Measurements from ENCODE around the gene LMNTD1. TPM values are rescaled to one million over a fixed set of nuclear protein-coding genes. Genes with fewer than 3 reads are reported as not detected.
A peak's percentile ranks its signal among the peaks of the same experiment; 100 is the strongest.

The LMNTD1 gene
- total and polyA plus RNA-seq, 9 donors, result 0.27 to 23.4 (median 0.46) TPM; not detected in 5

- no peak overlapping the region for H3K4me3 ChIP-seq
- no peaks in the 10 kb centered on the region for H3K4me1 ChIP-seq (ENCODE audit: insufficient read depth)
- no peaks in the 10 kb centered on the region for H3K27me3 ChIP-seq
- no peak overlapping the region for H3K27ac ChIP-seq
- no peaks in the 10 kb centered on the region for H3K9me3 ChIP-seq
- TF ChIP-seq CTCF (IDR thresholded peaks at IDR 0.05) (no peak), EP300 (IDR thresholded peaks at IDR 0.05) (no peak), POLR2A (IDR thresholded peaks at IDR 0.05) (no peak)
- intact Hi-C loops (cut with DNase I), result no loop called here
- no peak for DNase-seq
- no peaks in the 10 kb centered on the region for H3K36me3 ChIP-seq
Measured at GRCh38 chr12:25591144-25591543, 38.1 kb upstream of the LMNTD1 start.

GRCh38 chr12:25590011-25590721 lies 37.1 kb upstream of the LMNTD1 start:
- Histone ChIP-seq H3K4me1 (ENCODE audit: insufficient read depth) (no peaks in the 10 kb centered on the region), H3K9me3 (no peaks in the 10 kb centered on the region), H3K27me3 (no peaks in the 10 kb centered on the region), H3K36me3 (no peaks in the 10 kb centered on the region), H3K4me3 (no peak overlapping the region), H3K27ac (no peak overlapping the region)
- intact Hi-C loops (cut with DNase I), result no loop called here
- TF ChIP-seq POLR2A (IDR thresholded peaks at IDR 0.05), result no peak
- WGBS, 3 donors, result 80 to 88% (median 85%) methylated on average over 5 of the region's 5 CpGs
- no peak for DNase-seq

- Histone ChIP-seq H3K4me3 (no peak overlapping the region), H3K27ac (no peak overlapping the region), H3K27me3 (no peaks in the 10 kb centered on the region), H3K9me3 (no peaks in the 10 kb centered on the region), H3K36me3 (no peaks in the 10 kb centered on the region), H3K4me1 (ENCODE audit: insufficient read depth) (no peaks in the 10 kb centered on the region)
- WGBS, 3 donors, result 92 to 96% (median 93%) methylated on average over 4 of the region's 4 CpGs
- no peak for DNase-seq
- no peak for TF ChIP-seq POLR2A (IDR thresholded peaks at IDR 0.05)
- TF ChIP-seq EP300 (IDR thresholded peaks at IDR 0.05), result no peak
- TF ChIP-seq CTCF (IDR thresholded peaks at IDR 0.05), result no peak
- intact Hi-C loops (cut with DNase I), result no loop called here
Measured at GRCh38 chr12:25587346-25587745, 34.3 kb upstream of the LMNTD1 start.

GRCh38 chr12:25585662-25586061 lies 32.6 kb upstream of the LMNTD1 start:
- Histone ChIP-seq H3K27ac (no peak overlapping the region), H3K9me3 (no peaks in the 10 kb centered on the region), H3K4me1 (ENCODE audit: insufficient read depth) (no peaks in the 10 kb centered on the region), H3K27me3 (no peaks in the 10 kb centered on the region), H3K4me3 (no peak overlapping the region), H3K36me3 (no peaks in the 10 kb centered on the region)
- intact Hi-C loops (cut with DNase I), result no loop called here
- TF ChIP-seq CTCF (IDR thresholded peaks at IDR 0.05) (no peak), EP300 (IDR thresholded peaks at IDR 0.05) (no peak), POLR2A (IDR thresholded peaks at IDR 0.05) (no peak)
- no peak for DNase-seq
- 72 to 75% (median 75%) methylated on average over 5 of the region's 5 CpGs for whole genome bisulfite sequencing, 3 donors

GRCh38 chr12:25585021-25585523 lies 32.0 kb upstream of the LMNTD1 start:
- DNase-seq, result peak; percentile 37 to 67 (median 59)
- no peaks in the 10 kb centered on the region for H3K36me3 ChIP-seq
- no peaks in the 10 kb centered on the region for H3K9me3 ChIP-seq
- intact Hi-C loops (cut with DNase I), result no loop called here
- H3K4me3 ChIP-seq, result no peak overlapping the region
- TF ChIP-seq CTCF (IDR thresholded peaks at IDR 0.05) (no peak), POLR2A (IDR thresholded peaks at IDR 0.05) (no peak), EP300 (IDR thresholded peaks at IDR 0.05) (no peak)
- no peaks in the 10 kb centered on the region for H3K4me1 ChIP-seq (ENCODE audit: insufficient read depth)
- WGBS, 3 donors, result 1 to 3% (median 1%) methylated on average over 2 of the region's 2 CpGs
- H3K27ac ChIP-seq, result no peak overlapping the region
- H3K27me3 ChIP-seq, result no peaks in the 10 kb centered on the region
